GM19324 (cell line): ENCODE data around the gene ANO10.

Experiments
- ATAC-seq: cut with Tn5 transposase; IDR thresholded peaks from one replicate; pipeline ENCODE4 v1.9.1; 2021; ENCODE audit warnings: mild to moderate bottlenecking, moderate library complexity; ENCODE audit not compliant: unreplicated experiment, low FRiP score

The ANO10 gene

GRCh38 chr3:43389388-43390254 lies 232.2 kb downstream of the ANO10 start:
- no peak for ATAC-seq

- ATAC-seq: no peak
Observed at GRCh38 chr3:43388915-43389314, 232.9 kb downstream of the ANO10 start.

GRCh38 chr3:43388175-43388574 lies 233.6 kb downstream of the ANO10 start:
- no peak for ATAC-seq

GRCh38 chr3:43379343-43379742 lies 242.5 kb downstream of the ANO10 start:
- no peak for ATAC-seq

- no peak for ATAC-seq
Observed at GRCh38 chr3:43378066-43378935, 243.5 kb downstream of the ANO10 start.

- ATAC-seq: no peak
Observed at GRCh38 chr3:43373560-43373928, 248.3 kb downstream of the ANO10 start.

- ATAC-seq: no peak
Observed at GRCh38 chr3:43372809-43373559, 248.8 kb downstream of the ANO10 start.

- no peak for ATAC-seq
Observed at GRCh38 chr3:43372007-43372740, 249.6 kb downstream of the ANO10 start.

GRCh38 chr3:43371494-43371893 lies 250.3 kb downstream of the ANO10 start:
- no peak for ATAC-seq

- no peak for ATAC-seq
Observed at GRCh38 chr3:43370293-43370980, 251.4 kb downstream of the ANO10 start.

GRCh38 chr3:43369404-43370292 lies 252.2 kb downstream of the ANO10 start:
- no peak for ATAC-seq

- no peak for ATAC-seq
Observed at GRCh38 chr3:43366885-43367284, 254.9 kb downstream of the ANO10 start.

- no peak for ATAC-seq
Observed at GRCh38 chr3:43366481-43366880, 255.3 kb downstream of the ANO10 start.

GRCh38 chr3:43365601-43366305 lies 256.1 kb downstream of the ANO10 start:
- ATAC-seq: no peak

GRCh38 chr3:43364926-43365325 lies 256.9 kb downstream of the ANO10 start:
- ATAC-seq: no peak

GRCh38 chr3:43364494-43364893 lies 257.3 kb downstream of the ANO10 start:
- ATAC-seq: no peak

GRCh38 chr3:43363621-43364266 lies 258.1 kb downstream of the ANO10 start:
- no peak for ATAC-seq

GRCh38 chr3:43362961-43363360 lies 258.9 kb downstream of the ANO10 start:
- no peak for ATAC-seq
